ENCODE measurements around the gene TSPAN2.
A peak's percentile ranks its signal among the peaks of the same experiment; 100 is the strongest.
"Not testable (repeated sequence)": the region's sequence is repeated elsewhere in the genome, so short reads cannot be mapped to it uniquely, and the experiment has no call there.

TSPAN2 gene

GRCh38 chr1:115040501-115040900 lies 48.8 kb downstream of the TSPAN2 start:
- DNase-seq (ENCODE audit: low spot score): no peak
- FAIRE-seq: no peak

- FAIRE-seq: no peak
- no peak for DNase-seq (ENCODE audit: low spot score)
Measured at GRCh38 chr1:115036814-115037507, 52.3 kb downstream of the TSPAN2 start.

GRCh38 chr1:115035652-115036051 lies 53.7 kb downstream of the TSPAN2 start:
- FAIRE-seq (no peak), DNase-seq (ENCODE audit: low spot score) (no peak)

GRCh38 chr1:115031595-115031994 lies 57.7 kb downstream of the TSPAN2 start:
- DNase-seq (ENCODE audit: low spot score): no peak
- FAIRE-seq: no peak

GRCh38 chr1:115029526-115029925 lies 59.8 kb downstream of the TSPAN2 start, which contains the start of gene TSHB:
Gene TSHB (plus strand): TSS chr1:115029826. CDS start chr1:115033363, 3,537 bp downstream.
- DNase-seq (ENCODE audit: low spot score) (no peak), FAIRE-seq (peak; percentile 62)

- no peak for DNase-seq (ENCODE audit: low spot score)
- no peak for FAIRE-seq
Measured at GRCh38 chr1:115023593-115023992, 65.7 kb downstream of the TSPAN2 start.

GRCh38 chr1:115021145-115021544 lies 68.2 kb downstream of the TSPAN2 start:
- no peak for DNase-seq (ENCODE audit: low spot score)
- FAIRE-seq: no peak

GRCh38 chr1:115019549-115019948 lies 69.8 kb downstream of the TSPAN2 start:
- not testable (repeated sequence) for DNase-seq (ENCODE audit: low spot score); FAIRE-seq

- DNase-seq (ENCODE audit: low spot score): no peak
- no peak for FAIRE-seq
Measured at GRCh38 chr1:115013792-115014191, 75.5 kb downstream of the TSPAN2 start.

- FAIRE-seq (no peak), DNase-seq (ENCODE audit: low spot score) (no peak)
Measured at GRCh38 chr1:115012434-115012833, 76.9 kb downstream of the TSPAN2 start.

- FAIRE-seq (no peak), DNase-seq (ENCODE audit: low spot score) (no peak)
Measured at GRCh38 chr1:115012006-115012405, 77.3 kb downstream of the TSPAN2 start.

GRCh38 chr1:115006191-115006590 lies 83.1 kb downstream of the TSPAN2 start:
- no peak for DNase-seq (ENCODE audit: low spot score)
- FAIRE-seq: no peak
